ENCODE measurements around the gene FAM89A.

FAM89A gene

DNA sequence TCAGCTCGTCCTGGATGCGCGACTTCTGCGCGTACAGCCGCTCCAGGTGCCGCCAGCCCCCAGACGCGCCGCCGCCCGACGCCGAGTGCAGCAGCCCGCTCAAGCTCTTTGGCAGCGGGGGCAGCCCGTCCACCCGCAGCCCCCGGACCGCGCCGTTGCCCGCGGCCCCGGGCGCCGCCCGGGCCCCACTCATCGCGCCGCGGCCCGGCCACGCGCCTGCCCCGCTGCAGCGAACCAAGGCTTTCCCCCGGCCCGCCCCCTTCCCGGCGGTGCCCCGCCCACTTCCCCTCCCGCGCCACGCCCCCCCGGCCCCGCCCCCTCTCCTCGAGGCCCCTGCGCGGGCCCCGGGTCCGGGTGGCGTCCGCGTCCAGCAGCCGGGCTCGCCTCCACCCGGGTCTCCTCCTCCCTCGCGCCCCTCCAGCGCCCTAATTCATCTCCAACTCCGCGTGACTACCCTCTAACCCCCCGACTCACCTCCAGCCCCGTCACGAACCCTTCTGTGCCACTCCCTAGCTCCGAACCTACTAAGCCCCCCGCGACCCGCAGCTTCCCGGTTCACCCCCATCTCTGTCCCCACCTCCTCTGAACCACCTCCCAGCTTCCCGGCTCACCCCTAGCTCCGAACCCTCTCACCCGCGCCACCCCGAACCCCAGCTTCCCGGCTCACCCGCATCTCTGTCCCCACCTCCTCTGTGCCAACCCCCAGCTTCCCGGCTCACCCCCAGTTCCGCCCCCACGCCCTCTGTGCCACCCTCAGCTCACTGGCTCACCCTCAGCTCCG is at the start of gene FAM89A:
FAM89A (minus strand) TSS at position 236 of the 781 bp plus-strand sequence; CDS start at position 193, 43 bp downstream.
- DNase-seq (ENCODE audit: low spot score) = peak; percentile 58

DNA sequence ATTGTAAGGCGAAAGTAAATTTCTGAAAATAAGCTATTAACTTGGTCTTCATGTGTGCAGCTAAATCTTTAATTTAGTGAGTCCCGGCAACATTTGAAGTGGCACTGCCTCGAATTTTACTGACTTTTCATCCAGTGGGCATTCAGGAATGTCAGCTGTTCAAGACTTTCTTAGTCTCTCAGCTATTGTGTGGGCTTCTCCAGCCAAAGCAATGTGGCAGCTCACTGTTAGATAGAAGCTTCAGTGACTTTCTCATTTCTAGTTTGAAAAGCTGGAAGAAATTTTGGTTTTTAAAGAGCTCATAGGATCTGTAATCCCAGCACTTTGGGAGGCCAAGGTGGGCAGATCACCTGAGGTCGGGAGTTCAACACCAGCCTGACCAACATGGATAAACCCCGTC is 44.3 kb upstream of the FAM89A start:
- no peak for DNase-seq (ENCODE audit: low spot score)

DNA sequence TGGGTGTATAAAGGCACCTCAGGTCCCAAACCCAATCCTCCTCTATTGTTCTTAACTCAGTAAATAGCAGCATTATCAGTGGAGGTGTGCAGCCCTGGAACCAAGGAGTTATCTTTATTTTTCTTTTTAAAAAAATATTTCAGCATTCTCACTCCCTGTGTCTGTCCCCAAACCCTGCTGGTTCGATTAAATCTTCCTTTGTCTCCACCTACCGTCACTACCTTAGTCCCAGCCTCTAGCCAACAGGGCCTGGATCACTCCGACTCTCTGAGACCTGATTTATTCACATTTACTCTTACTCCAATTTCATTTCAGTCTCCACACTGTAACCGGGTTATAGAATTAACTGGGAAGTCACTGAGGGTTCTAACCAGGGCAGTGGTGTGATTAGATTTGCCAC is 39.1 kb upstream of the FAM89A start:
- no peak for DNase-seq (ENCODE audit: low spot score)

DNA sequence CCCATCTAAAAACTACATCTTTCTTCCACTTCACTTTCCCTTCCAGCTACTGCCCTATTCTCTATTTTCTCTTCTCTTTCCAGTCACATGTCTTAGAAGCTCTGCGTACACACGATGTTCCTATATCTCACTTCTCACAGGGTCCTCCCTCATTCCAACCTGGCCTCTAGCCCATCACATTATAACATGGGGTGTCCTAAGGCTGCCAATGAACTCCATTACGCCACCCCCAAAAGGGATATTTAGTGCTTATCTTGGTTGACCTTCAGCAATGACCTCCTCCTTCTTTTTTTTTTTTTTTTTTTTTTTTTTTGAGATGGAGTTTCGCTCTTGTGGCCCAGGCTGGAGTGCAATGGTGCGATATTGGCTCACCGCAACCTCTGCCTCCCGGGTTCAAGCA is 38.2 kb upstream of the FAM89A start:
- DNase-seq (ENCODE audit: low spot score) = no peak

DNA sequence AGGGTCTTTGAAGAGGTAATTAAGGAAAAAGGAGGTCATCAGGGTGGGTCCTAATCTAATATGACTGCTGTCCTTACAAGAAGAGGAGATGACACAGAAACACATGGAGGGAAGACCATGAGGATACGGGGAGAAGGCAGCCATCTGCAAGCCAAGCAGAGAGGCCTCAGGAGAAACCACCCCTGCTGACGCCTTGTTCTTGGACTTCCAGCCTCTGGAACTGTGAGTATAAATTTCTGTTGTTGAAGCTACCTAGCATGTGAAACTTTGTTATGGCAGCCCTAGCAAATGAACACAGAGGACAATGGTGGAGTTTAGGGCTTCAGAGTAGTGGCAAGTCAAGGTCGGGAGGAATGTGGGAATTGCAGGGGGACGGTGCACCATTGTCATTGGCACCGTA is 36.7 kb upstream of the FAM89A start:
- DNase-seq (ENCODE audit: low spot score) = no peak

DNA sequence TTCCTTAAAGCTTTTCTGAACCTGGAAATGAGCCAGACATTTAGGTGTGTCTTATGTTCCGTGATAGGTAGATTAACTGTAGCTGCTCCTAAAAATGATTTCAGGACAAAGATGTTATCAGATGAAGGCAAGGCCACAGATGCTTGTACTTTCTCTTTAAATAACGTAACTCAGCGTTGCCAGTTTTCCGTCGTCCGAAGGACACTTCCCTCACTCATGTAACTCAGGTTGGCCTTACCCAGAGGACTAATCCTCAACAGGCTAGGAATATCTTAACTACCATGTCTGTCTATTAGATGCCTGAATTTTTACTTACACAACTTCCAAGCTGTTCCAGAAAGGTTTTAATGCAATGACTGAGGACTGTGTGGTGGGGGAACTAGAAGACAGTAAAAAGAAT is 35.4 kb upstream of the FAM89A start:
- no peak for DNase-seq (ENCODE audit: low spot score)

DNA sequence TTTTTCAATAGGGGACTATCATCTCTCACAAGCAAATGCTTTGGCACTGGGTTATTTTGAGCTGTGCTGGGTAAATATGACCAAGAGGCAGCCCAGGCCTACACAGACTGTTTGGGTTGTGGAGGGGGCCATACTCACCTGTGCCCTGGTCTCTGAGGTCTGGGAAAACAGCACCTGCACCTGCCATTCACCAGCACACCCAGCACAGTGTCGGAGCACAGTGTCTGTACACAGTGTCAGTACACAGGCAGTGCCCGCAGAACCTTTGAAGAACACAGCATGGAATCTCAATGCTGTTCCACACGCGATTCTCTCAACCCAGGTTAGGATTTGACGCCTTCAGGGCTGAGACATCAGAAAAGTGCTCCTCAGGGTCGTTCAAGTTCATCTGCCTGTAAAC is 35.0 kb upstream of the FAM89A start:
- DNase-seq (ENCODE audit: low spot score) = no peak

DNA sequence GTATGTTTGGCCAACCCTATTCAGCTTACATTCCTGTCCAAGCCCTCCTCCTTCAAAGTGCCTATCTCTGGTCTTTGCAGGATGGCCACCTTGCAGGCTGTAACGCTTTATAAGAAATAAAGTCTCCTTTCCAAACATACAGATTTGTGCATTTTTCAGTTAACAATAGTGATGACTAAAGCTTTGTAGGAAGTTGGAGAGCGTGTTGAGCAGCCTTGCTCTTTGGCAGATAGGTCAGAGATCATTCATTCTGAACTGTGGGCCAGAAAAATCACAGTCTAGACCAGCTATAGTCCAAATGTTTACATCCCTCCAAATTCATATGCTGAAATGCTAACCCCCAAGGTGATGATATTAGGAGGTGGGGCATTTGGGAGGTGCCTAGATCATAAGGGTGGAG is 34.0 kb upstream of the FAM89A start:
- DNase-seq (ENCODE audit: low spot score) = no peak

DNA sequence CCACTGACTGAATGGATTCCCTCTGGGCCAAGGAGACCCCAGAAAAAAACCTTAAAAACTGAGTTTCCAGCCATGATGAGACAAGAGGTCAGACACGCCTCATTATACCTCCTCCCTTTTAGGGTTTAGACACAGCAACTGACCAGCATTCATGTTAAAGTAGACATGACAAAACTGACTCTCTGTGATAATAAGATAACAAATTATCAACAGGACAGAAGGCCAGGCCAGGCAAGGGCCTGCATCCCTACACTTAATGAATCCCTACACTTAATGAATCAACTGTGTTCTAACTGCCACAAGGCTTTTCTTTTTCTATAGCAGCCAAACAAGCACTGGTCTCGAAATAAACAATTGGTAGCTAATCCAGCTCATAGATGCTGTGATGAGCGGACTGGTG is 33.3 kb upstream of the FAM89A start:
- no peak for DNase-seq (ENCODE audit: low spot score)

DNA sequence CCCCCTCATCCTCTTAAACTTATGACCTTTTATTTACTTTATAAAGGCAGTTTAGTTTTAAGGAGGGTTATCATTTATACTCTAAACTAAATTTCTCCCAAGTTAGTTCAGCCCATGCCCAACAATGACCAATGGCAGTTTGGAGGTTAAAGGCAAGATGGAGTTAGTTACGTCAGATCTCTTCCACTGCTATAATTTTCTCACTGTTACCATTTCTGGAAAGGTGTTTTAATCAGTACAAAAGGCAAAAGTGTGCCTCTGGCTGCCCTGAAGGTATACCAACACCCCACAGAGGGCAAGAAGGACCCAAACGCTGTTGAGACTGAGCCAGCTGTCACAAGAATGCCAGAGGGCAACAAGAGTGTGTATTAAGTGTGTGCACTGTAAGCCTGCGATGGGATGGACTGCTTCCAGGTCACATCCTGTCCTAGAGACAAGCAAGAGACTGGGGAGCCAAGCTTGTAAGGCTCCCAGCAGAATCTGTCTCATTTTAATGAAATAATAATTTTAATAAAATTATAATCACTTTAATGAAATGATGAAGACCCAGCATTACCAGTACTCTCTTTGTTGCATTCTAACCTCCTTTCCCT is 32.5 kb upstream of the FAM89A start:
- no peak for DNase-seq (ENCODE audit: low spot score)

DNA sequence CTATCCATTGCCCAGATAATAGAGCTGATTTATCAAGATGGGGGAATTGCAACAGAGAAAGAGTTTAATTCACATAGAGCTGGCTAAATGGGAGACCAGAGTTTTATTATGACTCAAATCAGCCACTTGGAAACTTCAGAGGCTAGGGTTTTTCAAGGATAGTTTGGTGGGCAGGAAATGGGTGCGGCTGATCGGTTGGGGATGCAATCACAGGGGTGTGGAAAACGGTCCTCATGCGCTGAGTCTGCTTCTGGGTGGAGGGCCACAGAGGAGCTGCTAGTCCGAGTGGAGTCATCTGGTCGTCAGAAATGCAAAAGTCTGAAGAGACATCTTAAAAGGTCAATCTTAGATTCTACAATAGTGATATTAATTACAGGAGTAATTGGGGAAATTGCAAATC is 32.0 kb upstream of the FAM89A start:
- DNase-seq (ENCODE audit: low spot score) = no peak

DNA sequence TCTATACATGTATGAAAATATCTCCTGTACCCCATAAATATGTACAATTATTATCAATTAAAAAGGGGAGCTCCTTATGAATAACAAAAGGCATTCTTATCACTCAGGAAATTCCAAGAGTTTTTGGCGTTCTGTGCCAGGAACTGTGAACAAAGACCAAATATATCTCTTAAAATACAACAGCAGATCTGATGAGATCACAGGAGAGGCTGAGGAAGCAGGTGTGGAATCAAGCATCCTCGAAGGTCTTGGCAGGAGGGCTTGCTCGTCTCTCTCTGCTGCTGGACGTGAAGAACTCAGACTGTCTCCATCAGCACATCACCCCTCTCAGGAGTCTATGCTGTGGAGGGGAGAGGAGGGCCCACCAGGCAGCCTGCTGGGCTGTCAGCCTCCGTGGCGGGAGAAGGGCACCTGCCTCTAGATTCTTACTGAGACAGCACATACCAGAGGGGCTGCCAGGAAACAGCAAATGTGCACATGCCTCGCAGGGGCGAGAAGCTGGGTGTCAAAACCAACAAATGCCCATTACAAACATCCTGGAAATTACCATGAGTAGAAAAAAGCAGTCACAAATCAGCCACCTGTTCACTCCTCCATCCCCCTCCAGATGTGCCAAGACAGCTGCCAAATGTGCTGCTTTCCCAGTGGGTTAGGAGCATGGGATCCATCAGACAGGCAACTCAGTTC is 30.8 kb upstream of the FAM89A start:
- no peak for DNase-seq (ENCODE audit: low spot score)

DNA sequence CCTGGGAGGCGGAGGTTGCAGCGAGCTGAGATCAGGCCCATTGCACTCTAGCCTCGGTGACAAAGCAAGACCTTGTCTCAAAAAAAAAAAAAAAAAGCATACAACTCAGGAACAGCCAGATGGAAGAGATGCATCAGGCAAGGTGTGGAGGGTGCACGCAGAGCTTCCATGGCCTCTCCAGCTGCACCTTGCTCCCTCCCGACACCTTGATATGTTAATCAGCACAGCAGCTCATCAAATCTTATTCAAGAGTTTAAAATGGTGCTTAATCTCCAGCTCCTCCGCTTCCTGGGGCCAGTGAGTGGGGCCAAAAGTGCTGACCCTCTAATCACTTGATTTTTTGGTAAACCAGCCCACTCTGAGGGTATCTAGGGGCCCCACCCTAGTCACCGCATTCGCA is 29.3 kb upstream of the FAM89A start:
- no peak for DNase-seq (ENCODE audit: low spot score)

DNA sequence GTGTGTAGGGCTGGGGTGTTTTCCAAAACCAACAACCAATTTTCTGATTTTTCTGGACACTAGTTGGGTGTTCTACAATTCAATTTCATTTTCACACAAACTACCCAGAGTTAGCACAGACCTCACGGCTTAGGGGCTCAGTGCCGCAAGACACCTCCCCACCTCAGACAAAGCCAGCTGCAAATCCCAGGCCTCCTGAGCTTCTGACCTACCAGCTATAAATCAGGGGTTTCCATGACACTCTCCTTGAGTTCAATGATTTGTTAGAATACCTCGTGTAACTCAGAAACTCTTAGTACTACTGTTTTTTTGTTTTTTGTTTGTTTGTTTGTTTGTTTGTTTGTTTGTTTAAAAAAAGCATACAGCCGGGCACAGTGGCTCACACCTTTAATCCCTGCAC is 28.7 kb upstream of the FAM89A start:
- no peak for DNase-seq (ENCODE audit: low spot score)

DNA sequence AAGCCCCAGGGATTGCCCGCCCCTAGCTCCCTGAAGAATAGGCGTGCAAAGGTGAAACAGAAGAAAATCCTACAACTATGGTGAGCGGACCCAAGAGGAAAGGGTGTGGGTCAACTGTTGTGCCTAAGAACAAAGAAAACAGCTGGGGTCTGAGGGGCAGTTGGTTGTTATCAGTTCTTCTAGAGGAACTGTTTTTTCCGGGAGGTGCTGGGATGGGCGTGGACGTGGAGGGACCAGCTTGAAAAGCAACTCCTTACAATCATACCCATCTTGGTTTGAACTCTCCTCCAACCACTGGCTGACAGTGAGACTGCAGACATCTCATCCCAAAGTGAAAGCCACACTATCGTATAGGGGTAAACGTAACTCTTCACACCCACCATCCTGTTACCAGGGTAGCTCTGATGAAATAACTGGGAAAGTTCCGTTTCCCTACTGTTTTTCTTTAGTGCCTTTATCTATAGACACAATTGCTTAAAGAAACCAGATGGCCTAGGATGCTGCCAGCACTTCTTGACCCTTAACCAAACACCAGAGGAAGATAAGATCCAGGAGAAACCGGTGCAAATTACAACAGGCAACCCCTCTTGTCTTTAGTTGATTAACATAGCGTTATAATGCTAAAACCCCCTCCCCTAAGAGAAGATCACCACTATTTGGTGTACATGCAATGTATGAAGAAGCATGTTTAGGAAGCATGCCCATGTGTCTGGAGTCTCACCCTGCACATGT is 25.6 kb upstream of the FAM89A start:
- DNase-seq (ENCODE audit: low spot score) = no peak

DNA sequence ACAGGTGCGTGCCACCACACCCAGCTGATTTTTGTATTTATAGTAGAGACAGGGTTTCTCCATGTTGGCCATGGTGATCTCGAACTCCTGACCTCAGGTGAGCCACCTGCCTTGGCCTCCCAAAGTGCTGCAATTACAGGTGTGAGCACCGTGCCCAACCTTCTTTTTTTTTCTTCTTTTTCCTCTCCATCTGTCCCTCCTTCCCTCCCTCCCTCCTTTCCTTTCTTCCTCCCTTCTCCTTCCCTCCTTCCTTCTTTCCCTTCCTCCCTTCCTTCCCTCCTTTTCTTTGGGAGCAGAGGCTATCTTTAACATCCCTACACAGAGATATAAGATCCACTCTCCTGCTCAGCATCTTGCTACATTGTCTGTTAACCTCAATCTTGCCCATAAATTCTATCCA is 24.4 kb upstream of the FAM89A start:
- no peak for DNase-seq (ENCODE audit: low spot score)

DNA sequence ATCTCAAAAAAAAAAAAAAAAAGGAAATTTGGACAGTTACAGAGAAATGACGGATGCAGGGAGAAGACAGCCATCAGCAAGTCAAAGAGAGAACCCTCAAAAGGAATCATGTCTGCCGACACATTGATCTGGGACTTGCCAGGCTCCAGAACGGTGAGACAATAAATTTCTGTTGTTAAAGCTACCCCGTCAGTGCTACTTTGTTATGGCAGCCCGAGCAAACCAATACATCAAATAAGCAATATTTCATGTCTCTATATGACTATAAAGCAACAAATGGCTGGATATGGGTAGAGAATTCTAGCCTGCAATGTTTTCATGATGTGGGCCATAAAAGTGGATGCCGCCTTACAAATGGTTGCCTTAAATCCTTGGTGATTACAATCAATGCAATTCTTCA is 23.3 kb upstream of the FAM89A start:
- DNase-seq (ENCODE audit: low spot score) = no peak

DNA sequence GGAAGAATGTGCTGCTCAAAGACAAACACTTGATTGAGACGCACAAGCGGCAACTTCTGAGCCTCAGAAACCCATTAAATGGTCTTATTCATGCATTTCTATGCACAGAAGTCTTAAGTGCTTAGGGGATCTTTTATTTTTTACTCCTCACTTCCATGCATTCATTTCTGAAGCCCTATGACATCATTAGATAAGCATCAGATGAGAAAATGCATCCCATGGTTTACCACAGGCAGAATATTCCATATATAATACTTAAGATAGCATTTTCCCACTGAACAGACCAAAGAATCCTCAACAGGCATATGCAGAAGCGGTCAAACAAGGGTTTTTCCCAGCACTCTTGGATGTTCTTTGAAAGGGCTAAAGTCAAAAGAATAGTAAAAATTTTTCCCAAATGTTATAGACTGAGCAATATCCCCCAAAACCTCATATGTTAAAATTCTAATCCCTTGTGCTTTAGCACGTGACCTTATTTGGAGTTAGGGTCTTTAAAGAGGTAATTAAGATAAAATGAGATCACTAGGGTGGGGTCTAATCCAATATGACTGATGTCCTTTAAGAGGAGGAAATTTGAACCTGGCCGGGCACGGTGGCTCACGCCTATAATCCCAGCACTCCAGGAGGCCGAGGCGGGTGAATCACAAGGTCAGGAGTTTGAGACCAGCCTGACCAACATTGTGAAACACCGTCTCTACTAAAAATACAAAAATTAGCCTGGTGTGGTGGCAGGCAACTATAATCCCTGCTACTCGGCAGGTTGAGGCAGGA is 22.6 kb upstream of the FAM89A start:
- DNase-seq (ENCODE audit: low spot score) = no peak

DNA sequence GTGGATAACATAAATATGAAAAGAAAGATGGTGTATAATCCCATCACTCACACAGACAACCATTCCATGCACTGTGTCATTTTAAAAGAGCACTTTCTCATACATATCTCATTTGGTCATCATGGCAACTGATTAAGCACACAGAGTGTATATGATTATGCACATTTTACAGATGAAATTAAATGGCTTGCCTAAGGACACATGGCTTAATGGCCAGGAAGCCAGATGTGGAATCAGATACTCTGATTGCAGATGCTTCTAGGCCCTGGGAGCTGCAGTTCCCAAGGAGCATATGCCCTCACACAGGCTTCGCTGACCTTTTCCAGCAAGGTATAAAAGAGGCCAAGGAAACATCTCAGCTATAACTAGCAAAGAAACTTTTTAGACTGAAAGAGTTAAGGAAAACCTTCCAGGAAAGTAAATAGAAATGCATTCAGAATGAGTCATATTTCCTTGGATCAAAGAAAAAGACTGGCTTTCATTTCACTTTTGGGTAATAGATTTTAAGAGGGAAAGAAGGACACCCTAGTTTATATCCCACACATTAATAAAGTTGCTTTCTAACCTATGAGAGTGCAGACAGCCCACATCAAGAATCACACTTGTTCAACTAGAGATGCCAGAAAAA is 19.6 kb upstream of the FAM89A start:
- DNase-seq (ENCODE audit: low spot score) = no peak

DNA sequence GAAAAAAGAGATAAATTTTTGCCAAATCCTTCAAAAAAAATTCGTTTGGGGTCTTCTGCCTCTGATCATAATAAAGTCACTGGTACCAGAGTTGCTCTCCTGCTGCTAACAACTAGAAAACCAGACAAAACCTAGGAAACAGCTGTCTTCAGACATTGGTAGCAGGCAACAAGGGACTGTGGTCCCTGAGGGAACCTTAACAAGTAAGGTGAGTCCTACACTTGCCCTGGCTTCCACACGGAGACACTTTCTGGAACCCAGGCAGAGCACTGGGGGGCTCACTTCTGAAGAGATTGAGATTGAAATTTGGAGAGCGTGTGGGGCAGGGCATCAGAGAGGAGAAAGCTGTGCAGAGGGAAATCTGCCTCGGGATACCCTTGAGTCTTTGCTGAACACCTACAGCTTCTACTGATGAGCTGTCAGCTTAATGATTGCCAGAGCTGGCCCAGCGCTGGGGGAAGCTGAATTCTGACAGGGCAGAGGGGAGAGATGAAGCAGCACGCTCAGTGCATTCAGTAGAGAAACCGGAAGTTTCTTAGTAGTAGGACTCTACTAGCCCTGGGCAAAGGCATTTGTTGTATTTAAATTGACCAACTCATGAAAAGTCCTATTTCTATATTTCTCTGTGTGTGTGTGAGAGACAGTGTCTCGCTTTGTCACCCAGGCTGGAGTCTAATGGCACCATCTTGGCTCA is 18.5 kb upstream of the FAM89A start:
- no peak for DNase-seq (ENCODE audit: low spot score)

DNA sequence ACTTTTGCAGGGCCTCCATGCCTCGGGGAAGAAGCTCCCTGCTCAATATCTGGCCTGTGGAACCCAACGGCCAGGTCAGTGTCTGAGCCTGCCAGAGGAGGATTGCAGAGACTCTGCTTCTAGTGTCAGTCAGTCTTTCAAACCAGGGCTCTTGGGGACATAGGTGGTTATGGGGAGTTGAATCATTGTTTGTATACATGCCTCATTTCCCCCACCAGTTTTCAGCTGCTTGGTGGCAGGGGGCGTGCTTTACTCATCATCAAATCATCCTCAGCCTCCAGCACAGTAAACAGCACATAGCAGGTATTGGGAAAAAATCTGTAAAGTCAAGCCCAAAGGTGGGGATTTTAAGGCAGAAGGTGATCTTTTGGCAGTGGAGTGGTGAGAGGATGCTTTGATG is 17.4 kb upstream of the FAM89A start:
- DNase-seq (ENCODE audit: low spot score) = no peak

Data from RKO (cell line).